ENCODE results near the gene NUMBL.

The NUMBL gene

GRCh38 chr19:40682431-40682964, 8.0 kb downstream of the NUMBL start:
- H3K23ac ChIP-seq (ENCODE audit: low read length) = no peak overlapping the region
- no peak overlapping the region for H3K4ac ChIP-seq (ENCODE audit: low read depth, low read length)
- no peak overlapping the region for H3K4me3 ChIP-seq (ENCODE audit: low read depth, low read length)
- H2AFZ ChIP-seq (ENCODE audit: insufficient read depth, low read length, poor library complexity) = no peak overlapping the region
- H3K4me2 ChIP-seq (ENCODE audit: low read length) = no peak overlapping the region
- WGBS (ENCODE audit: extremely low coverage, insufficient coverage, insufficient read length) = no CpG with 5 or more reads among the region's 18 CpGs
- H2AK5ac ChIP-seq (ENCODE audit: low read length) = no peak overlapping the region
- peak; percentile 37 to 44 for DNase-seq
- no peaks in the 10 kb centered on the region for H3K79me2 ChIP-seq (ENCODE audit: control insufficient read depth, insufficient read depth, low read length, poor library complexity)
- peaks cover 46 to 63% of the 10 kb centered on the region in 2 experiments for H3K36me3 ChIP-seq (ENCODE audit: control insufficient read depth in 1 of 2, insufficient read depth in 2 of 2, low read length in 2 of 2)
- H3K18ac ChIP-seq (ENCODE audit: low read length) = no peak overlapping the region
- H3K14ac ChIP-seq (ENCODE audit: low read length) = no peak overlapping the region
- H2BK12ac ChIP-seq (ENCODE audit: low read length) = no peak overlapping the region
- H3K4me1 ChIP-seq (ENCODE audit: control insufficient read depth in 1 of 2, insufficient read depth in 2 of 2, low read length in 2 of 2) = peaks cover 0 to 4% of the 10 kb centered on the region in 2 experiments
- no peaks in the 10 kb centered on the region for H3K27me3 ChIP-seq (ENCODE audit: insufficient read depth, low read length)
- H2BK5ac ChIP-seq (ENCODE audit: low read depth, low read length, poor library complexity) = no peak overlapping the region
- H2BK120ac ChIP-seq (ENCODE audit: insufficient read depth, low read length, poor library complexity) = no peak overlapping the region
- no peak overlapping the region for H4K8ac ChIP-seq (ENCODE audit: low read depth, low read length)
- H3K79me1 ChIP-seq (ENCODE audit: low read length) = no peaks in the 10 kb centered on the region
- H3K9me3 ChIP-seq (ENCODE audit: insufficient read depth, low read depth, low read length) = peaks cover 5% of the 10 kb centered on the region
- no peak overlapping the region for H4K91ac ChIP-seq (ENCODE audit: low read depth, low read length)
- no peak overlapping the region for H3K9ac ChIP-seq (ENCODE audit: low read length)
- no peak overlapping the region for H3K27ac ChIP-seq (ENCODE audit: low read depth, low read length)
- H4K12ac ChIP-seq (ENCODE audit: low read depth, low read length) = no peak overlapping the region

GRCh38 chr19:40681039-40681438, 9.4 kb downstream of the NUMBL start:
- Histone ChIP-seq H3K9ac (ENCODE audit: low read length) (no peak overlapping the region), H2BK5ac (ENCODE audit: low read depth, low read length, poor library complexity) (no peak overlapping the region)

GRCh38 chr19:40677156-40677555, 13.3 kb downstream of the NUMBL start:
- Histone ChIP-seq H3K4me1 (ENCODE audit: control insufficient read depth in 1 of 2, insufficient read depth in 2 of 2, low read length in 2 of 2) (no peaks in the 10 kb centered on the region), H3K79me2 (ENCODE audit: control insufficient read depth, insufficient read depth, low read length, poor library complexity) (no peaks in the 10 kb centered on the region), H3K4me3 (ENCODE audit: low read depth, low read length) (no peak overlapping the region), H3K4me2 (ENCODE audit: low read length) (no peak overlapping the region), H3K23ac (ENCODE audit: low read length) (no peak overlapping the region), H4K12ac (ENCODE audit: low read depth, low read length) (no peak overlapping the region), H3K79me1 (ENCODE audit: low read length) (no peaks in the 10 kb centered on the region), H2BK120ac (ENCODE audit: insufficient read depth, low read length, poor library complexity) (no peak overlapping the region), H3K9ac (ENCODE audit: low read length) (no peak overlapping the region), H2BK5ac (ENCODE audit: low read depth, low read length, poor library complexity) (no peak overlapping the region), H3K27ac (ENCODE audit: low read depth, low read length) (no peak overlapping the region), H3K4ac (ENCODE audit: low read depth, low read length) (no peak overlapping the region), H3K27me3 (ENCODE audit: insufficient read depth, low read length) (no peaks in the 10 kb centered on the region), H4K8ac (ENCODE audit: low read depth, low read length) (no peak overlapping the region), H4K91ac (ENCODE audit: low read depth, low read length) (no peak overlapping the region), H3K18ac (ENCODE audit: low read length) (no peak overlapping the region), H3K36me3 (ENCODE audit: control insufficient read depth in 1 of 2, insufficient read depth in 2 of 2, low read length in 2 of 2) (peaks cover 45 to 62% of the 10 kb centered on the region in 2 experiments), H3K14ac (ENCODE audit: low read length) (no peak overlapping the region), H3K9me3 (ENCODE audit: insufficient read depth, low read depth, low read length) (peaks cover 3% of the 10 kb centered on the region), H2BK12ac (ENCODE audit: low read length) (no peak overlapping the region), H2AFZ (ENCODE audit: insufficient read depth, low read length, poor library complexity) (no peak overlapping the region), H2AK5ac (ENCODE audit: low read length) (no peak overlapping the region)
- WGBS (ENCODE audit: extremely low coverage, insufficient coverage, insufficient read length) = no CpG with 5 or more reads among the region's 23 CpGs
- DNase-seq = no peak

More at GRCh38 chr19:40681039-40681438, 9.4 kb downstream of the NUMBL start:
- no peak overlapping the region for H3K14ac ChIP-seq (ENCODE audit: low read length)
- no peak overlapping the region for H4K91ac ChIP-seq (ENCODE audit: low read depth, low read length)
- no peak overlapping the region for H3K4ac ChIP-seq (ENCODE audit: low read depth, low read length)
- DNase-seq = no peak
- no peak overlapping the region for H3K23ac ChIP-seq (ENCODE audit: low read length)
- H3K4me3 ChIP-seq (ENCODE audit: low read depth, low read length) = no peak overlapping the region
- no CpG with 5 or more reads among the region's 4 CpGs for WGBS (ENCODE audit: extremely low coverage, insufficient coverage, insufficient read length)
- H3K4me1 ChIP-seq (ENCODE audit: control insufficient read depth in 1 of 2, insufficient read depth in 2 of 2, low read length in 2 of 2) = peaks cover 0 to 4% of the 10 kb centered on the region in 2 experiments
- no peak overlapping the region for H3K27ac ChIP-seq (ENCODE audit: low read depth, low read length)
- no peaks in the 10 kb centered on the region for H3K27me3 ChIP-seq (ENCODE audit: insufficient read depth, low read length)
- peaks cover 52 to 64% of the 10 kb centered on the region in 2 experiments for H3K36me3 ChIP-seq (ENCODE audit: control insufficient read depth in 1 of 2, insufficient read depth in 2 of 2, low read length in 2 of 2)
- no peak overlapping the region for H4K12ac ChIP-seq (ENCODE audit: low read depth, low read length)
- no peaks in the 10 kb centered on the region for H3K79me2 ChIP-seq (ENCODE audit: control insufficient read depth, insufficient read depth, low read length, poor library complexity)
- H2AK5ac ChIP-seq (ENCODE audit: low read length) = no peak overlapping the region
- H2BK120ac ChIP-seq (ENCODE audit: insufficient read depth, low read length, poor library complexity) = no peak overlapping the region
- peaks cover 5% of the 10 kb centered on the region for H3K9me3 ChIP-seq (ENCODE audit: insufficient read depth, low read depth, low read length)
- H3K79me1 ChIP-seq (ENCODE audit: low read length) = no peaks in the 10 kb centered on the region
- no peak overlapping the region for H2BK12ac ChIP-seq (ENCODE audit: low read length)
- no peak overlapping the region for H4K8ac ChIP-seq (ENCODE audit: low read depth, low read length)
- H3K18ac ChIP-seq (ENCODE audit: low read length) = no peak overlapping the region
- H2AFZ ChIP-seq (ENCODE audit: insufficient read depth, low read length, poor library complexity) = no peak overlapping the region
- no peak overlapping the region for H3K4me2 ChIP-seq (ENCODE audit: low read length)

GRCh38 chr19:40674291-40674690, 16.2 kb downstream of the NUMBL start:
- Histone ChIP-seq H3K4me2 (ENCODE audit: low read length) (no peak overlapping the region), H3K4ac (ENCODE audit: low read depth, low read length) (no peak overlapping the region), H3K9me3 (ENCODE audit: insufficient read depth, low read depth, low read length) (peaks cover 3% of the 10 kb centered on the region), H4K8ac (ENCODE audit: low read depth, low read length) (no peak overlapping the region), H2AK5ac (ENCODE audit: low read length) (no peak overlapping the region), H3K79me2 (ENCODE audit: control insufficient read depth, insufficient read depth, low read length, poor library complexity) (no peaks in the 10 kb centered on the region), H4K91ac (ENCODE audit: low read depth, low read length) (no peak overlapping the region), H3K14ac (ENCODE audit: low read length) (no peak overlapping the region), H3K4me3 (ENCODE audit: low read depth, low read length) (no peak overlapping the region), H2BK5ac (ENCODE audit: low read depth, low read length, poor library complexity) (no peak overlapping the region), H3K36me3 (ENCODE audit: control insufficient read depth in 1 of 2, insufficient read depth in 2 of 2, low read length in 2 of 2) (peaks cover 56 to 75% of the 10 kb centered on the region in 2 experiments), H3K4me1 (ENCODE audit: control insufficient read depth in 1 of 2, insufficient read depth in 2 of 2, low read length in 2 of 2) (no peaks in the 10 kb centered on the region), H2BK120ac (ENCODE audit: insufficient read depth, low read length, poor library complexity) (no peak overlapping the region), H3K27ac (ENCODE audit: low read depth, low read length) (no peak overlapping the region), H3K9ac (ENCODE audit: low read length) (no peak overlapping the region), H3K79me1 (ENCODE audit: low read length) (no peaks in the 10 kb centered on the region), H3K18ac (ENCODE audit: low read length) (no peak overlapping the region), H4K12ac (ENCODE audit: low read depth, low read length) (no peak overlapping the region), H3K23ac (ENCODE audit: low read length) (no peak overlapping the region), H3K27me3 (ENCODE audit: insufficient read depth, low read length) (no peaks in the 10 kb centered on the region), H2BK12ac (ENCODE audit: low read length) (no peak overlapping the region), H2AFZ (ENCODE audit: insufficient read depth, low read length, poor library complexity) (no peak overlapping the region)
- WGBS (ENCODE audit: extremely low coverage, insufficient coverage, insufficient read length) = no CpG with 5 or more reads among the region's 3 CpGs
- DNase-seq = no peak

Measured in trophoblast cell (in vitro differentiated cells and primary cell).